Measurements from ENCODE around the gene CRTC1.
A peak's percentile ranks its signal among the peaks of the same experiment; 100 is the strongest.

CRTC1 gene

DNA sequence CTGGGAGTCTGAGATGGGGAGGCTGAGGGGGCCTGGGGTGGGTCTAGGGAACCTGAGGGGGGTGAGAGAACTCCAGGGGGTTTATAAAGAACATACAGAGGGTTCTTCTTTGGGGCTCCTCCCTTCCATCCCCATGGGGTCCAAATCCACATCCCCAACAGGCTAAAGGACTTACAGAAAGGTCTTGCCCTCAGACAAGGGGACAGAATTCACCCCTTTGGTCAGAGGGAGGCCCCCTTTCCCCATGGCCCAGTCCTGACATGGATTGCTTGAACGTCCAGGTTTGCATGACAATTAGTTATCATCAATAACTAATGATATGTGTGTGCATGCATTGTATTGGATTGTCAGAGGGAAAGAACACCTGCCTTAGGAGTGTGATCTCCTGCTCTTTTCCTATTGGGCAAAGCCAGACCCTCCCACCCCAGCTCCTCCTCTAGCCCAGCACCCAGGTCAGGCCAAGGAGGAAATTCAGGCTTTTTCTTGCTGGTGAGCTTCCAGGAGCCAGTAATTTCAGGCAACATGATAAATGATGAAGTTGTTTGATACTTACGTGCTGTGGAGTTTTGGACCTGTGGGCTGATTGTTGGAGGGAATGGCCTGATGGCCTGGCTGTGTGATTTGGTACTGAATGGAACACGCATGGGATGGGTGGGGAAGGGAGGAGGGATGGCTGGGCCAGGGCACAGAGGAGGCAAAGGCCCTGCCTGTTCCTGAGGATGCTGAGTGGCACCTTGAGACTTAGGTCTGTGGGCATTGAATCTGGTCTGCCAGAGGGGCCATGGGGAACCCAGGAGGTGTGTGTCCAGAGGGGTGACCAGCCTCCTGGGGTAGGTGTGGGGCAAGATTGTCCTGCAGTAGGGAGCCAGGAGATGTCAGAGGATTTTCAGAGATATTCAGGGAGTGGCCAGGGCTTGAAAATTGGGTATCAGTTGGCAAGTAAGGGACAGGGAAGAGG lies 45.5 kb upstream of the CRTC1 start:
- DNase-seq (ENCODE audit: low read depth in 2 of 2), result no peak
- peak overlapping the region; percentile 74 to 89 for H3K4me3 ChIP-seq (replicated peaks in 1 of 2; ENCODE audit: low read depth in 2 of 2, low read length in 2 of 2)
- no peak for TF ChIP-seq CTCF (IDR thresholded peaks at IDR 0.05; ENCODE audit: low read depth, low read length)

DNA sequence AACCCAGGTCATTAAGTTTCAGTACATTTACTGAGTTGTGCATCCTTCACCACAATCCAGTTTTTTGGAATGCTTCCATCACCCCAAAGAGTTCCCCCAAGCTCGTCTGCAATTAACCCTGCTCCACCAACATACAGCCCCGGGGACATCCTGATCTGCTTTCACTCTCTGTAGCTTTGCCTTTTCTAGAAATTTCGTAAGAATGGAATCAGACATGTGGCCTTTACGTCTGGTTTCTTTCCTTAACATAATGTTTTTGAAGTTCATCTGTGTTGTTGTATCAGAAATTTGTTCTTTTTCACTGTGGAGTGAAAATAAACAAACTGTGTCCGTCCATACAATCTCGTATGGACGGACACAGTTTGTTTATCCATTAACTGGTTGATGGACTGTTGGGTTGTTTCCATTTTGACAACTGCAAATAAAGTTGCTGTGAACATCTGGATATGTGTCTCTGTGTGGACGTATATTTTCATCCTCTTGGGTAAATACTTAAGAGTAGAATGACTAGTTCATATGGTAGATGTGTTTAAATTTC lies 43.7 kb upstream of the CRTC1 start:
- DNase-seq (ENCODE audit: low read depth in 2 of 2), result no peak
- TF ChIP-seq CTCF (IDR thresholded peaks at IDR 0.05; ENCODE audit: low read depth, low read length), result no peak
- H3K4me3 ChIP-seq (replicated peaks in 1 of 2; ENCODE audit: low read depth in 2 of 2, low read length in 2 of 2), result no peak overlapping the region

DNA sequence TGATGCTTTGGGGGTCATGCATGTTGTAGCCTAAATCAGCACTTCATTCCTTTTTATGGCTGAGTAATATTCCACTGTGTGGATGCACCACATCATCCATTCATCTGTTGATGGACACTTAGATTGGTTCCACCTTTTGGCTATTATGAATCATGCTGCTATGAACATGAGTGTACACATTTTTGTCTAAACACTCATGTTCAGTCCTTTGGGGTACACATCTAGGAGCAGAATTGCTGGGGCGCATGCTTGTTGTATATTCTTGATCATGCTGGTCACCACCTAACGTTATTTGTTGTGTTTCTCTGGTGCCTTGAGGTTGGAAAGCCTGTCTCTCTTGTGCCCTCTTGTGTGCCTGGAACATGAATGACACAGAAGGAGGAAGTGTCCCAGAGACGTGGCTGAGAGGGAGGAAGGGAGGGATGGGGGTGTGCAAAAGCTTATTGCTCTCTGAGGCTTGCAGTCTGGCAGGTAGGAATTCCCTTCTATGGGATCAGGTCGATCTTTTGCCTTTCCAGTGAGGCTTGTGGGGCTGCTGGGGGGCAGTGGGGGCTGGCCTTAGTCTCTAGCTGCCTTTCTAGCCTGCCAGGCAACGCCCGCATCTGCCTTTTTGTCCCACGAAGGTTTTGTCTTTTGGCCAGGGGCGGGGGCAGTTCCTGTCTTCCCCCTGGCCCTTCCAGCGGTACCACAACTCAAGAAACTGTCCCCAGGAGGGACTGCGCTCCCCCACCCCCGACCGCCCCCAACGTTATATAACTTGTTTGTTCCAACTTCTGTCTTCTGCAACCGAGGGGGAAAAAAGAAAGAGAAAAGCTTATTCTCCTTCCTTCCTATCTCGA lies 39.1 kb upstream of the CRTC1 start:
- H3K4me3 ChIP-seq (replicated peaks in 1 of 2; ENCODE audit: low read depth in 2 of 2, low read length in 2 of 2), result no peak overlapping the region
- DNase-seq (ENCODE audit: low read depth in 2 of 2), result peak in 1 of 2 donors; percentile 43
- TF ChIP-seq CTCF (IDR thresholded peaks at IDR 0.05; ENCODE audit: low read depth, low read length), result no peak

GRCh38 chr19:18645035-18645511 lies 38.4 kb upstream of the CRTC1 start:
- H3K4me3 ChIP-seq (replicated peaks in 1 of 2; ENCODE audit: low read depth in 2 of 2, low read length in 2 of 2), result no peak overlapping the region
- TF ChIP-seq CTCF (IDR thresholded peaks at IDR 0.05; ENCODE audit: low read depth, low read length), result no peak
- DNase-seq (ENCODE audit: low read depth in 2 of 2), result no peak

DNA sequence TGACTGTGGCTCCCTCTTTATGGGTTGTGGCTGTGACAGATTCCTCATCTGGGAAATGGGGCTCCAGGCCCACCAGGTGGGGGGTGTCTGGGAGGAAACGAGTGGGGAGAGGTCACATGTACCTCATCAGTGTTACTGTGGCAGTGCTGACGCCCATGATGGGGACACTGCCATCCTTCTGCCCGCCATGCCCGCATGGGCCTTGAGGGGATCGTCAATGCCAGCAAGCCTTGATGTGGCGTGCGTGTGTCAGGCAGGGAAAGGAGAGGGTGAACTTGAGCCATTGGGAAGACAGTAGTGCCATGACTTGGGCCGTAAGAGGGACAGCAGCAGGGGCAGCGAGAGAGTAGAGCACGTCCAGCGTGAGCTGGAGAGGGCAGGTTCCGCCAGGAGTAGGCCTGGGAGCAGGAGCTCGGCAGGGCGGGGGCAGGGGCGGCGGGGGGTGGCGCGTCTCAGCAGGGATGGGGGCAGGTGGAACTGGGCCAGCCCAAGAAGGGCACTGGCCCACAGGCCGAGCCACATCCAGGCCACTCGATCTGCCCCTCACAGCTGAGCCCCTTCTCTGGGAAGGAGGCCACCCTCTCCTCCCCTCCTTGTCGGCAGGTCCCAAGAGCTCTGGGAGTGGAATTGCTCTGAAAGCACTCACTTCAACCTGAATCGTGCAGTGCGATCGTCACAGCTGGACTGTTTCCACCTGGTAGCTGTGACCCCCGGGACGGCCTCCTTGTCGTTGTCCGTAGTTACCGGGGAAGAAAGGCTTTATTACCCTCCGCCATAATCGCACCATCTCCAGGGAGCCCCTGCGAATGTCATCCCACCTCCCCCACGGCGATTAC lies 36.7 kb upstream of the CRTC1 start:
- no peak overlapping the region for H3K4me3 ChIP-seq (replicated peaks in 1 of 2; ENCODE audit: low read depth in 2 of 2, low read length in 2 of 2)
- no peak for TF ChIP-seq CTCF (IDR thresholded peaks at IDR 0.05; ENCODE audit: low read depth, low read length)
- DNase-seq (ENCODE audit: low read depth in 2 of 2), result no peak

DNA sequence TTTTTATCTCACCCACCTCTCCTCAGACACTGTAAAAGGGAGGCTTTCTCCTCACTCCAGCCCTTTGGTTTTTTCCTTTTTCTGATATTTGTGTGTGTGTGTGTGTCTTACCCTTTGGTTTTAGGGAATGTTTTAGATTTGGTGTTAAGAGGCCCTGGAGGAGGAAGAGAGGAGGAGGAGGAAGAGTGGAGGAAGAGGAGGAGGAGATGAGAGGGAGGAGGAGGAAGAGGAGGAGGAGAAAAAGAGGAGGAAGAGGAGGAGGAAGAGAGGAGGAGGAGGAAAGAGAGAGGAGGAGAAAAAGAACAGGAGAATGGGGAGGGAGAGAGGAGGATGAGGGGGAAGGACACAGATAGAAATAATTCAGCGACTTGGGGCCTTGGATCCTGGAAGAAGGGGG lies 36.1 kb upstream of the CRTC1 start:
- no peak for TF ChIP-seq CTCF (IDR thresholded peaks at IDR 0.05; ENCODE audit: low read depth, low read length)
- no peak for DNase-seq (ENCODE audit: low read depth in 2 of 2)
- no peak overlapping the region for H3K4me3 ChIP-seq (replicated peaks in 1 of 2; ENCODE audit: low read depth in 2 of 2, low read length in 2 of 2)

Measured in cardiac fibroblast (primary cell).